Smooth muscle cell of the umbilical artery (primary cell): ENCODE measurements around the gene DOK7. TPM values are rescaled to one million over a fixed set of nuclear protein-coding genes. Genes with fewer than 3 reads are reported as not detected.

ENCODE experiments used
- total RNA-seq: library from RNA; depleted of rRNA; stranded (reverse); fragments of >200 nt; gene quantifications from 2 replicates; pipeline ENCODE4 v1.2.3, GENCODE V29; 2014

DOK7 gene, protein sequence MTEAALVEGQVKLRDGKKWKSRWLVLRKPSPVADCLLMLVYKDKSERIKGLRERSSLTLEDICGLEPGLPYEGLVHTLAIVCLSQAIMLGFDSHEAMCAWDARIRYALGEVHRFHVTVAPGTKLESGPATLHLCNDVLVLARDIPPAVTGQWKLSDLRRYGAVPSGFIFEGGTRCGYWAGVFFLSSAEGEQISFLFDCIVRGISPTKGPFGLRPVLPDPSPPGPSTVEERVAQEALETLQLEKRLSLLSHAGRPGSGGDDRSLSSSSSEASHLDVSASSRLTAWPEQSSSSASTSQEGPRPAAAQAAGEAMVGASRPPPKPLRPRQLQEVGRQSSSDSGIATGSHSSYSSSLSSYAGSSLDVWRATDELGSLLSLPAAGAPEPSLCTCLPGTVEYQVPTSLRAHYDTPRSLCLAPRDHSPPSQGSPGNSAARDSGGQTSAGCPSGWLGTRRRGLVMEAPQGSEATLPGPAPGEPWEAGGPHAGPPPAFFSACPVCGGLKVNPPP
- total RNA-seq, result 0.32 TPM in 1 of 2 replicates, not detected in the other

DNA sequence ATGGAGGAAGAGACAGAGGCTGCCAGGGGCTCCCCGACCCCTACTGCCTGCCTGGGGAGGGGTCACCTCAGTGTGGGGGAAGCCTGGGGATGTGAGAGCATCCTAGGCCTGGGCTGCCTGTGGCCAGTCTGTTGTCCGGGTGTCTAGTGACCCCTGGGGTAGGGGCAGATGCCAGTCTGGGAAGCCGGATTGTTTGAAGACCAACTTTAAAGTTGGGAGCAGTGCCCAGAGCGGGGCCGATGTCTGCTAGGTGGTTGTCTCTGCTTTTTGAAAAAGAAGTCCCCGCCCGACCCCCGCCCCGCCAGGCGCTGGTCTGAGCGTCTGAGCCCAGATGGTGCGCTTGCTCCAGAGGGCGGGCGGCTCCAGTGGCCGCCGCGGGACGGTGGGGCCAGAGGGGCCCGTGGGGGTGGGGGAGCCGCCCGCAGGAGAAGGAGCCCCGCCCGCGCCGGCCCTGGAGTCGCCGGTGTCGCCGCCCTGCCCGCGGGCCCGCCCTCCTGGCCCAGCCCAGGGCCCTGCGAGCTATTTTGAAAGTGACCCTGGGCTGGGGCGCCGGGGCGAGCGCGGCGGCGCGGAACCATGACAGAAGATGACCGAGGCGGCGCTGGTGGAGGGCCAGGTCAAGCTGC lies at the start of gene DOK7:
TSS of gene DOK7 (plus strand) at position 517 of the 626 bp plus-strand sequence. CDS start at position 587, 70 bp downstream.

GRCh38 chr4:3441501-3442459 lies 21.3 kb upstream of the DOK7 start, which contains the start of gene HGFAC:
Gene HGFAC (plus strand): TSS chr4:3441968. CDS start chr4:3442002, 34 bp downstream.

GRCh38 chr4:3531879-3532750 lies 69.0 kb downstream of the DOK7 start, which contains the start of gene LRPAP1:
Gene LRPAP1 (minus strand): TSS chr4:3532422. CDS start chr4:3532412, 10 bp downstream.

Other genes with a start within 250 kb of the DOK7 start
- gene MSANTD1, start 214.1 kb upstream of the DOK7 start, total RNA-seq, result 0.59 and 1.0 TPM in 2 replicates
- gene RGS12, start 170.3 kb upstream of the DOK7 start, total RNA-seq, result 15.4 and 18.1 TPM in 2 replicates
- gene HGFAC, start 21.3 kb upstream of the DOK7 start, total RNA-seq, result 0.05 and 0.30 TPM in 2 replicates
- gene LRPAP1, start 69.1 kb downstream of the DOK7 start, total RNA-seq, result 223 and 282 TPM in 2 replicates